Vein endothelial cell (primary cell): Measurements from ENCODE around the gene GOLGA6L7. TPM values are rescaled to one million over a fixed set of nuclear protein-coding genes. Genes with fewer than 3 reads are reported as not detected.

Source experiments
- total RNA-seq: library from RNA; depleted of rRNA; stranded (reverse); fragments of >200 nt; gene quantifications from 2 replicates; pipeline ENCODE4 v1.2.3, GENCODE V29; 2012

The GOLGA6L7 gene, protein sequence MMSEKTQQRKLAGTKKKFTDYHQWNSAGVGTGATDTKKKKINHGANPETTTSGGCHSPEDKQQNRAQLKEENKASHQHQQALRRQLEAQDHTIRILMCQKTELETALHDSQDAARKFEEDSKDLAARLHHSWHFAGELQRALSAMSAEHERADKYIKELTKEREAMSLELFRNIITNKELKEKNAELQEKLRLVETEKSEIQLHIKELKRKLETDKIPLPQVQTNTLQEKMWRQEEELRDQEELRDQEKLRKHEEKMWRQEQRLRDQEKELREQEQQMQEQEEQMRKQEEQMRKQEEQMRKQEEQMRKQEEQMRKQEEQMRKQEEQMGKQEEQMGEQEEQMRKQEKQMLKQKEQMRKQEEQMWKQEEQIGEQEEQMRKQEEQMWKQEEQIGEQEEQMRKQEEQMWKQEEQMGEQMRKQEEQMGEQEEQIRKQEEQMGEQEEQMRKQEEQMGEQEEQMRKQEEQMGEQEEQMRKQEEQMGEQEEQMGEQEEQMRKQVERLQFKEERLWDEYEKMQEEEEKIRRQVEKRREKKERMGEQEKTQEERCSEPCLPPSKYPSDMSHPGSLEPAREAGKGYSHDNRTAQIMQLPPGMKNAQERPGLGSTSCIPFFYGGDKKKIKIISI
- not detected in 2 replicates for total RNA-seq

DNA sequence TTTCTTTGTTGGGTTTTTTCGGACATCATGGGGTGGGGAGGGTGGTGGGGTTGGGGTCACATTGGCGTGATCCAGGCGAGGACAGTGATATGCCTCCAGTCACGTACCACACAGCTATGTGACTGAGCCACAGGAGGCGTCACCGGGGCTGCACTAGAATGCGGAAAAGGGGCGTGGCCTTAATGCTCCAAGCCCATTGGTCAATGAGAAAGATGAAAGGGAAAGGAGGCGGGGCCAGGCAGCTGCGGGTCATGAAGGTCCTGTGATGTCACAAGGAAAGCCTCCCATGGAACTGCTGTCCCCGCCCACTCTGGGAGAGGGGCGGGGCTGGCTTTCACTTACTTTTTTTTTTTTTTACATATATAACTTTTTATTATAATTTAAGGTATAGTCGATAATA, at the start of gene GOLGA6L7:
Gene GOLGA6L7, minus strand, starts transcription at position 124 of the 400 bp plus-strand sequence. Its CDS starts 95 bp downstream, at position 29.

DNA sequence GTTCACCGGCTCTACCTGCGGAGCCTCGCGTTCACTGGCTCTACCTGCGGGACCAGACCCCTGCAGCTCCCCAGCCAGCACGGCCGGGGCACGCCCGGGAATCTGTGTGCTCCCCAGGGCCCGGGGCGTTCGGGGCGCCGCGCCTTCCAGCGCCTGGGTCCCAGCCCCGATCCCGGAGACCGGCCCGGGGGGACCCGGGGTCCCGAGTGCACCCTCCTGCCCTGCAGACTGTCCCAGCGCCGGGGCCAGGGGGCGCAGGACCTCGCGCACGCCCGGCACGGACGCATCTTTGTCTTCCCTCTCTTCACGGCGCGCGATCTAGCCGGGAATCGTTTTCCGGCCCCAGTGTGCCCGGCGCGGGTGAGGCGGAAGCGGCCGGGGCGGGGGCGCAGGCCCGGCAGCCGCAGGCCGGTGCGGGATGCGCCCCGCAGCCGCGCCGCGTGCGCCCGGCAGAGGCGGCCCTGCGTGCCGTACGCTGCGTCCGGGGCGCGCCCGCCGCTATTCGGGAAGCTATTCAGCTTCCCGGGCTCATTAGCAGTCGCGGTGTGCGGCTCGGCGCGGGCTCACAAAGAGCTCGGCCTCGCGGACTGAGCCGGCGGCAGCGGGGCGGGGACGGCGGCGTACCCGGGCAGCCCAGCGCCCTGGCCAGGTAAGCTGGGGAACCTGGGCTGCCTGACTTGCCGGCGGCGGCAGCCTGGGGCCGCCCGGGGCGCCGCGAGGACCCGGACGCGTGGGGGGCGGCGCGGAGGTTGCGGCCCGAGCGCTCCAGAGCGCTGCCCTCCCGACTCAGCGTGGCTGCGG, 37.4 kb upstream of the GOLGA6L7 start, which contains the start of gene APBA2:
Gene APBA2, plus strand, starts transcription at position 345 of the 801 bp plus-strand sequence. CDS start 167,911 bp downstream, outside the sequence.

Other genes starting within 250 kb of the GOLGA6L7 start
- 1.6 TPM in 1 of 2 replicates, not detected in the other for gene GOLGA8M, start 136.2 kb downstream of the GOLGA6L7 start, total RNA-seq
- gene APBA2, start 37.3 kb upstream of the GOLGA6L7 start, total RNA-seq: 19.0 and 24.2 TPM in 2 replicates